OCI-LY7 (cell line): Measurements from ENCODE around the gene TBC1D20.

ENCODE experiments used
- EZH2phosphoT487 ChIP-seq: fragments of 200-600 bp; sonication (generic); IDR thresholded peaks from 2 replicates; pipeline ENCODE4 v1.6.1; 2018; ENCODE audit warnings: low read depth, borderline replicate concordance, mild to moderate bottlenecking, mixed run types, antibody characterized with exemption, low read length, moderate library complexity, mixed read lengths
- TF ChIP-seq, protein P1 (sequence below): fragments of 200-600 bp; sonication (generic); conservative IDR thresholded peaks from 2 replicates; pipeline ENCODE4 v1.5.1; 2014; ENCODE audit warnings: mild to moderate bottlenecking, antibody characterized with exemption, low read length, moderate library complexity, mixed read lengths

DNA sequence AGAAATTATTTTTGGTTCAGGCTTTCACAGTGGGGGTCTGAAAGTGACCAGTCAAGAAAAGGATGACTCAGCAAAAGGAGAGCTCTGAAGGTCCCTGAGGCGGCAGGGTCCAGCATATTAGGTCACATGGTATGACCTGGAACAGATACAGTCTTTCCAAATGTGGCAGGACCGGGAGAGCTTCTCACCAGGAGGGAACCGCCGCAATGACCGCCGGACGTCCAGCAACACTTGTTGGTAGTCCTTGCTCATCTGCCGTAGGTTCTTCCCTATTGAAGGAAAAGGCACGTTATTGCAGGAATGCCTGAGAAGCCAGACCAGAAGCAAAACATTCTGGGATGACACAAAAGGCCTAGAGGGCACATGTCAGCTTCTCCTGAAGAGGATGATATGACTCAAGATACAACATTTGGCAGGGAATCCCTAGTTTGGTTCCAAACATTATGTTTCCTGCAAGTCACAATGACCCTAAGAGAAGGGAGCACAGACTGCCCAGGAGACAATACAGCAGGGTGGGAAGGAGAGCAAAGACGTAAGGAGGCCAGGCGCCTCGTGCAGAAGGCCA lies 17.4 kb downstream of the TBC1D20 start:
- TF ChIP-seq, protein P1, sequence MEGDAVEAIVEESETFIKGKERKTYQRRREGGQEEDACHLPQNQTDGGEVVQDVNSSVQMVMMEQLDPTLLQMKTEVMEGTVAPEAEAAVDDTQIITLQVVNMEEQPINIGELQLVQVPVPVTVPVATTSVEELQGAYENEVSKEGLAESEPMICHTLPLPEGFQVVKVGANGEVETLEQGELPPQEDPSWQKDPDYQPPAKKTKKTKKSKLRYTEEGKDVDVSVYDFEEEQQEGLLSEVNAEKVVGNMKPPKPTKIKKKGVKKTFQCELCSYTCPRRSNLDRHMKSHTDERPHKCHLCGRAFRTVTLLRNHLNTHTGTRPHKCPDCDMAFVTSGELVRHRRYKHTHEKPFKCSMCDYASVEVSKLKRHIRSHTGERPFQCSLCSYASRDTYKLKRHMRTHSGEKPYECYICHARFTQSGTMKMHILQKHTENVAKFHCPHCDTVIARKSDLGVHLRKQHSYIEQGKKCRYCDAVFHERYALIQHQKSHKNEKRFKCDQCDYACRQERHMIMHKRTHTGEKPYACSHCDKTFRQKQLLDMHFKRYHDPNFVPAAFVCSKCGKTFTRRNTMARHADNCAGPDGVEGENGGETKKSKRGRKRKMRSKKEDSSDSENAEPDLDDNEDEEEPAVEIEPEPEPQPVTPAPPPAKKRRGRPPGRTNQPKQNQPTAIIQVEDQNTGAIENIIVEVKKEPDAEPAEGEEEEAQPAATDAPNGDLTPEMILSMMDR: no peak
- TF ChIP-seq EZH2phosphoT487: no peak
